Islet precursor cell (in vitro differentiated cells): ENCODE measurements around the gene RUSF1.

Experiments
- DNase-seq: peaks from one replicate; pipeline ENCODE4 v3.0.0-alpha.2; 2018

Gene RUSF1

GRCh38 chr16:31467151-31467773 lies 40.9 kb downstream of the RUSF1 start:
- DNase-seq, result no peak

- no peak for DNase-seq
Measured at GRCh38 chr16:31466381-31466841, 41.8 kb downstream of the RUSF1 start.

DNA sequence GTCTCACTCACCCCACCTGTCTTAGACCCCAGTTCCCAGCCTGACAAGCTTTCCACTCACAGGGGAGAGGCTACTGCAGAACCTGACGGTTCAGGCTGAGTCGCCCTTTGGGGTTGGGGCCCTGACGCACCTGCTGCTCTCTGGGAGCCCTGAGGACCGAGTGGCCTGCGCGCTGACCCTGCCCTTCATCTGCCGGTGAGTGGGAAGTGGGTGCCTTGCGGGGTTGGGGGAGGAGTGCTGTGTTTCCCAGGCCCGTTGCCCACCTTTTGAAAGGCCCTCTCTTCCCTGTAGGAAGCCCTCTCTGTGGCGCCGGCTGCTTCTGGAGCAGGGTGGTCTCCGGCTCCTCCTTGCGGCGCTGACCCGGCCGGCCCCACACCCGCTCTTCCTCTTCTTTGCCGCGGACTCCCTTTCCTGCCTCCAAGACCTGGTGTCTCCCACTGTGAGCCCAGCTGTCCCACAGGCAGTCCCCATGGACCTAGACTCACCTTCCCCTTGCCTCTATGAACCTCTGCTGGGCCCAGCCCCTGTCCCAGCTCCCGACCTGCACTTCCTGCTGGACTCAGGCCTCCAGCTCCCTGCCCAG lies 42.3 kb downstream of the RUSF1 start:
- DNase-seq, result no peak

- no peak for DNase-seq
Measured at GRCh38 chr16:31464781-31465260, 43.4 kb downstream of the RUSF1 start.

- no peak for DNase-seq
Measured at GRCh38 chr16:31464348-31464769, 43.8 kb downstream of the RUSF1 start.

GRCh38 chr16:31461921-31462804 lies 46.0 kb downstream of the RUSF1 start:
- DNase-seq, result no peak

GRCh38 chr16:31461201-31461920 lies 46.8 kb downstream of the RUSF1 start:
- no peak for DNase-seq

GRCh38 chr16:31460582-31461002 lies 47.6 kb downstream of the RUSF1 start:
- no peak for DNase-seq

DNA sequence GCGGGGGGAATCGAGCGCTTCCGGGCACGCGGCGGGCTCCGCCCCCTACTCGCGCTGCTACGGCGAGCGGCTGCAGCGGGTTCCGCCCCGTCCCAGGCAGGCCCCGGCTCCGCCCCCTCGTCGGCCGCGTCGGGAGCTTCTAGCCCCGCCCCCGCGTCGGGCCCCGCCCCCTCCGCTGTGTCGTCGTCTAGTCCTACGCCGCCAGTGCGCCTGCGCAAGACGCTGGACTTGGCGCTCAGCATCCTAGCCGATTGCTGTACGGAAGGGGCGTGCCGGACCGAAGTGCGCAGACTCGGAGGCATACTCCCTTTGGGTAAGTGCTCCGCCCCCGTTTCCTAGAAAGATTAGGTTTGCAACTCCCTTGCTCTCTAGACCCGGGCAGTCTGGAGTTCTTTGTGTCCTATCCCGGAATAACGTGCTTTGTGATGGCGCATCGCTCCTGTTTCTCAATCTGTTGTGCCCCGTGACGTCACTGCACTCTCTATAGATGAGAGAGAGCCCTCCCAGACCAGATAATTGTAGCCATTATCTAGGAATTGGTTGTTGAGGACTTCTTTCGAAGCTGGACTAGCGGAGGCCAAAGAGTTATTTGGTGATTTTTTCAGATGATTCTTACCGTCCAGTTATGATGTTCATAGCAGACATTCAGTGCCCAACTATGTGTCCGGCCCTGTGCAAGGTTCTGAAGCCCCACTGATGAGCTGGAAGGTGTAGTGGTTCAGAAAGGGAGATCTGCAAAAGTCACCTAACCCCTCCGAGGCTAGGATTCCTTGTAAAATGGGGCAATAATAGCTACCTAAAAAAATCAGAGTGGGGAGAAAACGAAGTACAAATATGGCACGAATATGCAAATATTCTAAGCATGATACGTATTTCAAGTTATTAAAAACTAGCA lies 48.3 kb downstream of the RUSF1 start:
- peak; percentile 100 for DNase-seq

DNA sequence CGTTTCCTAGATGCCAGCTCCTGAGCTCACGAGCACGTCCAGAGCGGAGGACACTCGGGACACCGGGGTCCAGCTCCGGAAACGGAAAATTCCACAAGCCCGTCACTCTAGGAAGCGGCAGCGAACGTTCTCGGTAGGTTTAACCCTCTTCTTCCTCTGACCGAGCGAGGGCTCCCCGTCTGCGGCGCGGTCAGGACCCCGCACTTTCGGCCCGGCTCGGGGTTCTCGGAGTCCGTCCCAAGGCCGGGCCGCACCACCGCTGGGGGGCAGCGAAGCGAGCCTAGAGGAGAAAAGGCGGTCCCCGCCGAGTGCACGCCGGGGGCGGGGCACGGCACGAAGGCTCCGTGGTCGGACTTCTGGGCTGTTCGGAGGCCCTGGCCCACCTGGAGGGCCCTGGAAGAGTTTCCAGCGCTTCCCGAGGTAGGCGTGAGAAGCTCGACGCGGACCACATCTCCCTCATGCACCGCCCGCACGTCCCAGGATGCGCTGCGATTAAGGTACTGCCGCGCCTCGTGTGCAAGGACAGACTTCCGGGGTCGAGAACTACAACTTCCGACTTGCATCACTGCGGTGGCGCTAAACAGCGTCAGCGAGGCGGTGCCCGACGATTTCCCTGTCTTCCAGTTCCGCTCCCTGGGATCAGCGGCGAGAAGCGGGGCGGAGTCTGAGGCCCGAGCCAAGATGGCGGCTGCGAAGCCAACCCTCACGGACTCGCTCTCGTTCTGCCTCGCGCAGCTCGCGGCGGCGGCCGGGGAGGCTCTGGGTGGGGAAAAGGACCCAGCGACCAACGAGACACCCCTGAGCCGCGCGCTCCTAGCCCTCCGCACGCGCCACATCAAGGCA lies 49.1 kb downstream of the RUSF1 start, which contains the start of gene ARMC5:
Gene ARMC5, plus strand, starts transcription at position 658 of the 843 bp plus-strand sequence. Its CDS starts 24 bp downstream, at position 682.
- peak; percentile 99 for DNase-seq

DNA sequence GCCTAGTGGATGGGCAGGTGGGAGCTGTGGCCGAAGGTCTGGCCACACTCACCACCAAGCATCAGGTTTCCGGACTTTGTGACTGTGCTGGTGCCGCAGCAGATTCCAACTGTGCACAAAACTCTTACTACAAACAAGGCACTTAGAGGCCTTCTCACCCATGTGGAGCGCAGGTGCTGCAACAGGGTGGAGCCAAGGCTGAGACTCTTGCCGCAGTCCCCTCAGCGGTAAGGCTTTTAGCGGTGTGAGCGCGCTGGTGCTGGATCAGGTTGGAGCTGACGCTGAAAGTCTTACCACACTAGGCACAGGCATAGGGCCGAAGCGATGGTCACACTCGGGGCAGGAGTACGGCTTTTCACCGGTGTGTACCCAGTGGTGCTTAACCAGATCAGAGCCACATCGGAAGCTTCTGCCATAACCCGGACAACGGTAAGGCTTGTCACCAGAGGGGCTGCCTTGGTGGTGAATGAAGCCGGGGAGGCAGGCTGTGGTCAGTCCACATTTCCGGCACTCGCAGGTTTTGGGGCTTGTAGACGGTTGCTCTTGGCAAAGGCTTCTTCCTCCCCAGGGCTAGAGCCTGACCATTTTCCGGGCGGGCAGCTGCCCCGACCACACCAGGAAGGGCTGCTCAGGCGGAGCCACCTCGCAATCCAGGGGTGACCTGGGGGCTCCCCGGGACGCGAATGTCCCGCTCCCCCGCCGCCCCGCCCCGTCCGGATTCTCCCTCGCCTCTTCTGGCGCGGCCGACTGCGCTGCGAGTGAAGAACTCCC lies 49.9 kb downstream of the RUSF1 start:
- DNase-seq, result peak; percentile 79

DNA sequence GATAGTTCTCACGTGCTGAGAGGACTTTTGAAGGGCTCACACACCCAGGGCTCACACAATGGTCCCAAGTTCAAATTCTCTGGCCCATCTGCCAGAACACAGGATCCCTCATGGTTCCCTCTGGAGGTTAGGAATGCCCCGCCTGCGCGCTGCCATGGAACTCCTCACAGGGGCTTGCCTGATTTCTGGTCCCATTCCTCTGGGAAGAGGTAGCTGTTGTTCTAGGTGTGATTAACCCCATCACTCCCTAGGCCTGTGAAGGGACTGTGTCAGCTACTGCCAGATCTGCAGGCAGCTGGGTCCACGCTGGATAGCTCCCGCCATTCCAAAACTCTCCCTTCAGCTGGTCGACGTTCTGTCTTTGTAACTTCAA lies 51.2 kb downstream of the RUSF1 start:
- DNase-seq, result no peak

DNA sequence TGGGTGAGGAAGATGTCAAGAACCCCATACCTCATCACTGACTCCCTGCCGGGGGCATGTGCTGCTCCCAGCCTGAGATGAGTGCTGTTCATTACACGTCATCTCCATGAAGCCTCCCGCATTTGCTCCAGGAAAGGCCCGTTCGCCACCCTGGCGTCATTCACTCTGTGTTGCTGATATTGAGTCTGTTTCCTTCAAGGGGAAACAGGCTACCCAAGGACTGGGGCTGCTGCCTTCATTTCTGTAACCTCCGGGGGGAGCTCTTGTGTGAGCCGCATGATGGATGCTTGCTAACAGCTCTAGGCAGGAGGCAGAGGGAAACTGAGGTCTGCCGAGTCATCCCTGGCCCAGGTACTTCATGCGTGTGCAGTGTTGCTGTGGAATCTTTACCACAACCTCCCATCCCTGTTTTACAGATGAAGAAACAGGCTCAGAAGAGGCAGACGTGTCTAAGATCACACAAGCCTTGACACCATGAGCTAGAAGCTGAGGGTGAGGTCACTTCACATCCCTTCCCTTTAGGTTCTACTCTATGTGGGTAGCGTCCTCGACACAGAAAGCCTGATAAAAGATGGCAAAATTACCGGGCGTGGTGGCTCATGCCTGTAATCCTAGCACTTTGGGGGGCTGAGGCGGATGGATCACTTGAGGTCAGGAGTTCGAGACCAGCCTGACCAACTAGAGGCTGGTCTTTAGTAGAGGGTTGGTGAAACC lies 52.4 kb downstream of the RUSF1 start:
- DNase-seq, result no peak

- peak; percentile 87 for DNase-seq
Measured at GRCh38 chr16:31453255-31454204, 54.7 kb downstream of the RUSF1 start.

- DNase-seq, result peak; percentile 67
Measured at GRCh38 chr16:31452631-31453106, 55.5 kb downstream of the RUSF1 start.

- DNase-seq, result peak; percentile 92
Measured at GRCh38 chr16:31451681-31452351, 56.4 kb downstream of the RUSF1 start.

DNA sequence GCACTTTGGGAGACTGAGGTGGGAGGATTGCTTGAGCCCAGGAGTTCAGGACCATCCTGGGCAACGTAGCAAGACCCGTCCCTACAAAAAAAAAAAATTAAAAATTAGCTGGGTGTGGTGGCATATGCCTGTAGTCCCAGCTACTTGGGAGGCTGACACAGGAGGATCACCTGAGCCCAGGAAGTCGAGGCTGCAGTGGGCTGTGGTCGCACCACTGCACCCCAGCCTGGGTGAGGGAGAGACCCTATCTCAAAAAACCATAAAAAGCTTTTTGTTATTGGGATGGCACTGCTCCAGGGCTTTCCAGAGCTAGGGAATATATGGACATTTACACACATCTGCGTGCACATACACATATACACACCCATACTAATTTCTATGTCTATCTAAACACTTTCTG lies 57.0 kb downstream of the RUSF1 start:
- no peak for DNase-seq
